WTC11 (cell line): ENCODE results near the gene RNF11. TPM values are rescaled to one million over a fixed set of nuclear protein-coding genes. Genes with fewer than 3 reads are reported as not detected.

Source experiments
- ATAC-seq: fragments of 200-7000 bp; cut with Tn5 transposase; 2 replicates; pipeline ENCODE4 v1.10.0; 2021; ENCODE audit warnings: mild to moderate bottlenecking, moderate library complexity
- CTCF ChIA-PET: fragments of 300-600 bp; sonication (Branson Sonifier 250); formaldehyde crosslinking; loops from one replicate; lab custom pipeline; 2021; ENCODE audit warnings: antibody characterized with exemption; lab: Charles Lee
- POLR2A ChIA-PET: fragments of 350-600 bp; sonication (Branson Sonifier 250); formaldehyde crosslinking; loops from one replicate; lab custom pipeline; 2021; ENCODE audit warnings: antibody characterized with exemption; lab: Charles Lee
- DNase-seq: peaks from one replicate; pipeline ENCODE4 v3.0.0; 2021; ENCODE audit warnings: low spot score
- H3K27ac Mint-ChIP-seq: 2 replicates; pipeline ENCODE4 v1.8.0; 2021; ENCODE audit warnings: mixed read lengths
- H3K27me3 Mint-ChIP-seq: 2 replicates; pipeline ENCODE4 v1.8.0; 2021; ENCODE audit warnings: low read depth, mild to moderate bottlenecking, moderate library complexity, mixed read lengths
- H3K36me3 Mint-ChIP-seq: 2 replicates; pipeline ENCODE4 v1.8.0; 2021; ENCODE audit warnings: mixed read lengths
- H3K4me1 Mint-ChIP-seq: 2 replicates; pipeline ENCODE4 v1.8.0; 2022; ENCODE audit warnings: mixed read lengths
- H3K4me3 Mint-ChIP-seq: 2 replicates; pipeline ENCODE4 v1.8.0; 2021; ENCODE audit warnings: mild to moderate bottlenecking, moderate library complexity, mixed read lengths
- H3K9me3 Mint-ChIP-seq: 2 replicates; pipeline ENCODE4 v1.8.0; 2021; ENCODE audit warnings: mixed read lengths
- ESRRA ChIP-seq: sonication (generic); formaldehyde crosslinking; IDR thresholded peaks from 2 replicates; pipeline ENCODE4 v1.8.1; 2022; ENCODE audit warnings: mild to moderate bottlenecking, missing genetic modification reagents, borderline replicate concordance
- GABPB1 ChIP-seq: sonication (generic); formaldehyde crosslinking; IDR thresholded peaks from 2 replicates; pipeline ENCODE4 v1.8.1; 2023; ENCODE audit warnings: mild to moderate bottlenecking, missing genetic modification reagents
- GRHL2 ChIP-seq: fragments of 250-450 bp; sonication (Bioruptor Pico); IDR thresholded peaks from 2 replicates; pipeline ENCODE4 v1.8.0; 2022; ENCODE audit warnings: mild to moderate bottlenecking, moderate library complexity; ENCODE audit not compliant: insufficient replicate concordance, severe bottlenecking
- GTF2I ChIP-seq: fragments of 250-450 bp; sonication (Bioruptor Pico); conservative IDR thresholded peaks from 2 replicates; pipeline ENCODE4 v1.4.0; 2021; ENCODE audit warnings: mild to moderate bottlenecking
- MYBL2 ChIP-seq: sonication (generic); formaldehyde crosslinking; IDR thresholded peaks from 2 replicates; pipeline ENCODE4 v1.8.1; 2023; ENCODE audit warnings: mild to moderate bottlenecking, moderate library complexity, missing genetic modification reagents
- NR1H2 ChIP-seq: sonication (generic); formaldehyde crosslinking; IDR thresholded peaks from 2 replicates; pipeline ENCODE4 v1.9.0; 2021; ENCODE audit warnings: mild to moderate bottlenecking, moderate library complexity, missing genetic modification reagents
- OVOL2 ChIP-seq: fragments of 250-450 bp; sonication (Bioruptor Pico); IDR thresholded peaks from 2 replicates; pipeline ENCODE4 v1.9.0; 2021; ENCODE audit warnings: mild to moderate bottlenecking, borderline replicate concordance
- SMAD3 ChIP-seq: sonication (generic); formaldehyde crosslinking; IDR thresholded peaks from 2 replicates; pipeline ENCODE4 v1.8.0; 2022; ENCODE audit warnings: missing genetic modification reagents, mild to moderate bottlenecking, borderline replicate concordance
- ZNF121 ChIP-seq: sonication (generic); formaldehyde crosslinking; IDR thresholded peaks from 2 replicates; pipeline ENCODE4 v1.8.0; 2023; ENCODE audit warnings: missing genetic modification reagents
- ZNF232 ChIP-seq: sonication (generic); formaldehyde crosslinking; IDR thresholded peaks from 2 replicates; pipeline ENCODE4 v1.8.0; 2022; ENCODE audit warnings: mild to moderate bottlenecking, missing genetic modification reagents
- ZNF317 ChIP-seq: sonication (generic); formaldehyde crosslinking; IDR thresholded peaks from 2 replicates; pipeline ENCODE4 v1.8.1; 2023; ENCODE audit warnings: low read depth, mild to moderate bottlenecking, moderate library complexity, missing genetic modification reagents, borderline replicate concordance
- ZNF416 ChIP-seq: fragments of 250-450 bp; sonication (Bioruptor Pico); IDR thresholded peaks from 2 replicates; pipeline ENCODE4 v1.9.0; 2021; ENCODE audit warnings: mild to moderate bottlenecking, inconsistent platforms
- total RNA-seq: library from RNA; stranded (reverse); gene quantifications from 3 replicates; pipeline ENCODE4 v1.2.3, GENCODE V29; 2021
- TF ChIP-seq, protein P1 (sequence below): sonication (generic); formaldehyde crosslinking; IDR thresholded peaks from 2 replicates; pipeline ENCODE4 v1.8.1; 2022; ENCODE audit warnings: mild to moderate bottlenecking, missing genetic modification reagents, moderate library complexity, borderline replicate concordance
- TF ChIP-seq, protein P2 (sequence below): sonication (generic); formaldehyde crosslinking; IDR thresholded peaks from 2 replicates; pipeline ENCODE4 v1.8.1; 2023; ENCODE audit warnings: mild to moderate bottlenecking, missing genetic modification reagents, borderline replicate concordance
- TF ChIP-seq, protein P3 (sequence below): sonication (generic); formaldehyde crosslinking; IDR thresholded peaks from 2 replicates; pipeline ENCODE4 v1.8.0; 2023; ENCODE audit warnings: mild to moderate bottlenecking, missing genetic modification reagents
- TF ChIP-seq, protein P4 (sequence below): sonication (generic); formaldehyde crosslinking; IDR thresholded peaks from 2 replicates; pipeline ENCODE4 v1.8.1; 2023; ENCODE audit warnings: mild to moderate bottlenecking, missing genetic modification reagents, moderate library complexity
- TF ChIP-seq, protein P5 (sequence below): fragments of 200-600 bp; IDR thresholded peaks from 2 replicates; pipeline ENCODE4 v1.8.0; 2022; ENCODE audit warnings: antibody characterized with exemption
- TF ChIP-seq, protein P6 (sequence below): sonication (generic); formaldehyde crosslinking; IDR thresholded peaks from 2 replicates; pipeline ENCODE4 v1.8.1; 2022; ENCODE audit warnings: mild to moderate bottlenecking, moderate library complexity, missing genetic modification reagents
- TF ChIP-seq, protein P7 (sequence below): sonication (generic); formaldehyde crosslinking; IDR thresholded peaks from 2 replicates; pipeline ENCODE4 v1.8.1; 2023; ENCODE audit warnings: mild to moderate bottlenecking, missing genetic modification reagents

The RNF11 gene
- total RNA-seq, 1 experiment from 2014 or later: 46.1 TPM

DNA sequence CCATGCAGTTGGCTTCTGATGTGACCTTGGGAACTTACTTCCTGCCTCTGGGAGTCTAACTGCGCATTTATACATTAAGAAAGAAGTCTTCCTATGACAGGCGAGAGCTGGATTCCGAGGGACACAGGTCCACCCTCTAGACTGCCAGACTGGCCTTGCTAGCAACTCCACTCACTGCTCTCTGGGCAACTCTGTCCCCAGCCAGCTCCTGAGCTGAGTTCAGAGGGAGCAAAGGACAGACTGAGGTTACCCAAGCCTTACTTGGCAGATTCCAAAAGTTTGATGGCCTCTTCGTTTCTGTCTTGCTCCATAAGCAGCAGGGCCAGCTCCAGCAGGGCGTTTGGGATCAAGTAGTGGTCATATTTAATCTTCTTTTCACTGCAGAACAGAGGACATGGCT, 52.5 kb downstream of the RNF11 start (continued):
- TF ChIP-seq ZNF317: no peak
- TF ChIP-seq, protein P1, sequence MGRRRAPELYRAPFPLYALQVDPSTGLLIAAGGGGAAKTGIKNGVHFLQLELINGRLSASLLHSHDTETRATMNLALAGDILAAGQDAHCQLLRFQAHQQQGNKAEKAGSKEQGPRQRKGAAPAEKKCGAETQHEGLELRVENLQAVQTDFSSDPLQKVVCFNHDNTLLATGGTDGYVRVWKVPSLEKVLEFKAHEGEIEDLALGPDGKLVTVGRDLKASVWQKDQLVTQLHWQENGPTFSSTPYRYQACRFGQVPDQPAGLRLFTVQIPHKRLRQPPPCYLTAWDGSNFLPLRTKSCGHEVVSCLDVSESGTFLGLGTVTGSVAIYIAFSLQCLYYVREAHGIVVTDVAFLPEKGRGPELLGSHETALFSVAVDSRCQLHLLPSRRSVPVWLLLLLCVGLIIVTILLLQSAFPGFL (CRISPR knock-in tag): no peak
- TF ChIP-seq, all 79 proteins: peak for 0

DNA sequence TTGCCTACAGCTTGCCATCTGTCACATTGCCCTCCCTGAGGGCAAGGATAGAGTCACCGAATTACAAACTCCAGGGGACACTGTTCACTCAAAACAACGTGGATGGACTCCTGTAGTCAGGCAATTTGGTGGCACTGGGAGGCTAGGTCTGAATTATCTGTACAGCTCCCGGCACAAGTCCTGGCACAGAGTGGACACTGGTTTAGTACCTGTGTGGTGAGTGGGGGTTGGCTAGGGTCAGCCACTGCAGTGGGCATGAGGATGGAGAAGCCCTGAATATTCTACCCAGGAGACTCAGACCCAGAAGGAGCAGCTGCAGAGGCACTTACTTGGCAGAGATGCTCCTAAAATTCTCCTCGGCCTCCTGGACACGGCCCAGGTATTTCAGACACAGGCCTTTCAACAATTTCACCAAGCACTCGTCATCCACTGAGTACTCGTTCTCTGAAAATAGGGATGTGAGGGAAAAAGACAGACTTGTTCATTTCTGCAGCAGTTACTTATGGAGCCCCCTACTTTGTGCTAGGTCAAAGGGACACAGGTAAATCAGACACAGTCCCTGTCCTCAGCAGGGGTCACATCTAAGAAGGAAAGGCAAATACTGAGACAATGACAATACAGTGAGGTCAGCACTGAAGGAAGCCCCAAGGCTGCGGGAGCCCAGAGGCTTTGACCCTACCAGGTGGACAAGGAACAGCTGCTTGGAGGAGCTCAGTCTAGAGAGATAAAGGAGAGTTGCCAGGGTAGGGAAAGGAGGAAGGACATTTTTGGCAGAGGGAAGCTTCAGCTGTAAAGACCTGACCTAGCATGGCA, 53.8 kb downstream of the RNF11 start:
- no peak for DNase-seq
- Mint-ChIP-seq H3K36me3 (no peaks in the 10 kb centered on the region), H3K9me3 (no peaks in the 10 kb centered on the region), H3K4me1 (peaks cover 4% of the 10 kb centered on the region), H3K27ac (no peak overlapping the region), H3K27me3 (no peaks in the 10 kb centered on the region), H3K4me3 (no peak overlapping the region)
- ATAC-seq: no peak
- POLR2A ChIA-PET: no interaction called here
- no peak for TF ChIP-seq GRHL2 (CRISPR knock-in tag)
- no peak for TF ChIP-seq GTF2I
- TF ChIP-seq, protein P2, sequence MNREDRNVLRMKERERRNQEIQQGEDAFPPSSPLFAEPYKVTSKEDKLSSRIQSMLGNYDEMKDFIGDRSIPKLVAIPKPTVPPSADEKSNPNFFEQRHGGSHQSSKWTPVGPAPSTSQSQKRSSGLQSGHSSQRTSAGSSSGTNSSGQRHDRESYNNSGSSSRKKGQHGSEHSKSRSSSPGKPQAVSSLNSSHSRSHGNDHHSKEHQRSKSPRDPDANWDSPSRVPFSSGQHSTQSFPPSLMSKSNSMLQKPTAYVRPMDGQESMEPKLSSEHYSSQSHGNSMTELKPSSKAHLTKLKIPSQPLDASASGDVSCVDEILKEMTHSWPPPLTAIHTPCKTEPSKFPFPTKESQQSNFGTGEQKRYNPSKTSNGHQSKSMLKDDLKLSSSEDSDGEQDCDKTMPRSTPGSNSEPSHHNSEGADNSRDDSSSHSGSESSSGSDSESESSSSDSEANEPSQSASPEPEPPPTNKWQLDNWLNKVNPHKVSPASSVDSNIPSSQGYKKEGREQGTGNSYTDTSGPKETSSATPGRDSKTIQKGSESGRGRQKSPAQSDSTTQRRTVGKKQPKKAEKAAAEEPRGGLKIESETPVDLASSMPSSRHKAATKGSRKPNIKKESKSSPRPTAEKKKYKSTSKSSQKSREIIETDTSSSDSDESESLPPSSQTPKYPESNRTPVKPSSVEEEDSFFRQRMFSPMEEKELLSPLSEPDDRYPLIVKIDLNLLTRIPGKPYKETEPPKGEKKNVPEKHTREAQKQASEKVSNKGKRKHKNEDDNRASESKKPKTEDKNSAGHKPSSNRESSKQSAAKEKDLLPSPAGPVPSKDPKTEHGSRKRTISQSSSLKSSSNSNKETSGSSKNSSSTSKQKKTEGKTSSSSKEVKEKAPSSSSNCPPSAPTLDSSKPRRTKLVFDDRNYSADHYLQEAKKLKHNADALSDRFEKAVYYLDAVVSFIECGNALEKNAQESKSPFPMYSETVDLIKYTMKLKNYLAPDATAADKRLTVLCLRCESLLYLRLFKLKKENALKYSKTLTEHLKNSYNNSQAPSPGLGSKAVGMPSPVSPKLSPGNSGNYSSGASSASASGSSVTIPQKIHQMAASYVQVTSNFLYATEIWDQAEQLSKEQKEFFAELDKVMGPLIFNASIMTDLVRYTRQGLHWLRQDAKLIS: no peak
- no peak for TF ChIP-seq OVOL2 (CRISPR knock-in tag)
- TF ChIP-seq, protein P3, sequence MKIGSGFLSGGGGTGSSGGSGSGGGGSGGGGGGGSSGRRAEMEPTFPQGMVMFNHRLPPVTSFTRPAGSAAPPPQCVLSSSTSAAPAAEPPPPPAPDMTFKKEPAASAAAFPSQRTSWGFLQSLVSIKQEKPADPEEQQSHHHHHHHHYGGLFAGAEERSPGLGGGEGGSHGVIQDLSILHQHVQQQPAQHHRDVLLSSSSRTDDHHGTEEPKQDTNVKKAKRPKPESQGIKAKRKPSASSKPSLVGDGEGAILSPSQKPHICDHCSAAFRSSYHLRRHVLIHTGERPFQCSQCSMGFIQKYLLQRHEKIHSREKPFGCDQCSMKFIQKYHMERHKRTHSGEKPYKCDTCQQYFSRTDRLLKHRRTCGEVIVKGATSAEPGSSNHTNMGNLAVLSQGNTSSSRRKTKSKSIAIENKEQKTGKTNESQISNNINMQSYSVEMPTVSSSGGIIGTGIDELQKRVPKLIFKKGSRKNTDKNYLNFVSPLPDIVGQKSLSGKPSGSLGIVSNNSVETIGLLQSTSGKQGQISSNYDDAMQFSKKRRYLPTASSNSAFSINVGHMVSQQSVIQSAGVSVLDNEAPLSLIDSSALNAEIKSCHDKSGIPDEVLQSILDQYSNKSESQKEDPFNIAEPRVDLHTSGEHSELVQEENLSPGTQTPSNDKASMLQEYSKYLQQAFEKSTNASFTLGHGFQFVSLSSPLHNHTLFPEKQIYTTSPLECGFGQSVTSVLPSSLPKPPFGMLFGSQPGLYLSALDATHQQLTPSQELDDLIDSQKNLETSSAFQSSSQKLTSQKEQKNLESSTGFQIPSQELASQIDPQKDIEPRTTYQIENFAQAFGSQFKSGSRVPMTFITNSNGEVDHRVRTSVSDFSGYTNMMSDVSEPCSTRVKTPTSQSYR: no peak
- TF ChIP-seq, protein P4, sequence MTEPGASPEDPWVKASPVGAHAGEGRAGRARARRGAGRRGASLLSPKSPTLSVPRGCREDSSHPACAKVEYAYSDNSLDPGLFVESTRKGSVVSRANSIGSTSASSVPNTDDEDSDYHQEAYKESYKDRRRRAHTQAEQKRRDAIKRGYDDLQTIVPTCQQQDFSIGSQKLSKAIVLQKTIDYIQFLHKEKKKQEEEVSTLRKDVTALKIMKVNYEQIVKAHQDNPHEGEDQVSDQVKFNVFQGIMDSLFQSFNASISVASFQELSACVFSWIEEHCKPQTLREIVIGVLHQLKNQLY (CRISPR knock-in tag): no peak
- TF ChIP-seq, protein P5, sequence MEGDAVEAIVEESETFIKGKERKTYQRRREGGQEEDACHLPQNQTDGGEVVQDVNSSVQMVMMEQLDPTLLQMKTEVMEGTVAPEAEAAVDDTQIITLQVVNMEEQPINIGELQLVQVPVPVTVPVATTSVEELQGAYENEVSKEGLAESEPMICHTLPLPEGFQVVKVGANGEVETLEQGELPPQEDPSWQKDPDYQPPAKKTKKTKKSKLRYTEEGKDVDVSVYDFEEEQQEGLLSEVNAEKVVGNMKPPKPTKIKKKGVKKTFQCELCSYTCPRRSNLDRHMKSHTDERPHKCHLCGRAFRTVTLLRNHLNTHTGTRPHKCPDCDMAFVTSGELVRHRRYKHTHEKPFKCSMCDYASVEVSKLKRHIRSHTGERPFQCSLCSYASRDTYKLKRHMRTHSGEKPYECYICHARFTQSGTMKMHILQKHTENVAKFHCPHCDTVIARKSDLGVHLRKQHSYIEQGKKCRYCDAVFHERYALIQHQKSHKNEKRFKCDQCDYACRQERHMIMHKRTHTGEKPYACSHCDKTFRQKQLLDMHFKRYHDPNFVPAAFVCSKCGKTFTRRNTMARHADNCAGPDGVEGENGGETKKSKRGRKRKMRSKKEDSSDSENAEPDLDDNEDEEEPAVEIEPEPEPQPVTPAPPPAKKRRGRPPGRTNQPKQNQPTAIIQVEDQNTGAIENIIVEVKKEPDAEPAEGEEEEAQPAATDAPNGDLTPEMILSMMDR: no peak
- no peak for TF ChIP-seq MYBL2 (CRISPR knock-in tag)
- TF ChIP-seq ZNF416 (CRISPR knock-in tag): no peak
- TF ChIP-seq, protein P6, sequence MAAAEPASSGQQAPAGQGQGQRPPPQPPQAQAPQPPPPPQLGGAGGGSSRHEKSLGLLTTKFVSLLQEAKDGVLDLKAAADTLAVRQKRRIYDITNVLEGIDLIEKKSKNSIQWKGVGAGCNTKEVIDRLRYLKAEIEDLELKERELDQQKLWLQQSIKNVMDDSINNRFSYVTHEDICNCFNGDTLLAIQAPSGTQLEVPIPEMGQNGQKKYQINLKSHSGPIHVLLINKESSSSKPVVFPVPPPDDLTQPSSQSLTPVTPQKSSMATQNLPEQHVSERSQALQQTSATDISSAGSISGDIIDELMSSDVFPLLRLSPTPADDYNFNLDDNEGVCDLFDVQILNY: no peak
- TF ChIP-seq GABPB1 (CRISPR knock-in tag): no peak
- TF ChIP-seq, protein P7, sequence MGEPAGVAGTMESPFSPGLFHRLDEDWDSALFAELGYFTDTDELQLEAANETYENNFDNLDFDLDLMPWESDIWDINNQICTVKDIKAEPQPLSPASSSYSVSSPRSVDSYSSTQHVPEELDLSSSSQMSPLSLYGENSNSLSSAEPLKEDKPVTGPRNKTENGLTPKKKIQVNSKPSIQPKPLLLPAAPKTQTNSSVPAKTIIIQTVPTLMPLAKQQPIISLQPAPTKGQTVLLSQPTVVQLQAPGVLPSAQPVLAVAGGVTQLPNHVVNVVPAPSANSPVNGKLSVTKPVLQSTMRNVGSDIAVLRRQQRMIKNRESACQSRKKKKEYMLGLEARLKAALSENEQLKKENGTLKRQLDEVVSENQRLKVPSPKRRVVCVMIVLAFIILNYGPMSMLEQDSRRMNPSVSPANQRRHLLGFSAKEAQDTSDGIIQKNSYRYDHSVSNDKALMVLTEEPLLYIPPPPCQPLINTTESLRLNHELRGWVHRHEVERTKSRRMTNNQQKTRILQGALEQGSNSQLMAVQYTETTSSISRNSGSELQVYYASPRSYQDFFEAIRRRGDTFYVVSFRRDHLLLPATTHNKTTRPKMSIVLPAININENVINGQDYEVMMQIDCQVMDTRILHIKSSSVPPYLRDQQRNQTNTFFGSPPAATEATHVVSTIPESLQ (CRISPR knock-in tag): no peak
- no peak for TF ChIP-seq ZNF232 (CRISPR knock-in tag)
- TF ChIP-seq SMAD3 (CRISPR knock-in tag): no peak
- TF ChIP-seq NR1H2 (CRISPR knock-in tag): no peak
- no peak for TF ChIP-seq ESRRA (CRISPR knock-in tag)
- no peak for TF ChIP-seq ZNF121 (CRISPR knock-in tag)
- CTCF ChIA-PET: no interaction called here
